GM18907 (cell line): ENCODE measurements around the gene FANCI.

Experiments
- ATAC-seq: cut with Tn5 transposase; IDR thresholded peaks from one replicate; pipeline ENCODE4 v1.9.1; 2021; ENCODE audit warnings: mild to moderate bottlenecking, moderate library complexity; ENCODE audit not compliant: unreplicated experiment

The FANCI gene

GRCh38 chr15:89359471-89360293 lies 115.9 kb downstream of the FANCI start:
- ATAC-seq = no peak

GRCh38 chr15:89360294-89360971 lies 116.7 kb downstream of the FANCI start:
- no peak for ATAC-seq

DNA sequence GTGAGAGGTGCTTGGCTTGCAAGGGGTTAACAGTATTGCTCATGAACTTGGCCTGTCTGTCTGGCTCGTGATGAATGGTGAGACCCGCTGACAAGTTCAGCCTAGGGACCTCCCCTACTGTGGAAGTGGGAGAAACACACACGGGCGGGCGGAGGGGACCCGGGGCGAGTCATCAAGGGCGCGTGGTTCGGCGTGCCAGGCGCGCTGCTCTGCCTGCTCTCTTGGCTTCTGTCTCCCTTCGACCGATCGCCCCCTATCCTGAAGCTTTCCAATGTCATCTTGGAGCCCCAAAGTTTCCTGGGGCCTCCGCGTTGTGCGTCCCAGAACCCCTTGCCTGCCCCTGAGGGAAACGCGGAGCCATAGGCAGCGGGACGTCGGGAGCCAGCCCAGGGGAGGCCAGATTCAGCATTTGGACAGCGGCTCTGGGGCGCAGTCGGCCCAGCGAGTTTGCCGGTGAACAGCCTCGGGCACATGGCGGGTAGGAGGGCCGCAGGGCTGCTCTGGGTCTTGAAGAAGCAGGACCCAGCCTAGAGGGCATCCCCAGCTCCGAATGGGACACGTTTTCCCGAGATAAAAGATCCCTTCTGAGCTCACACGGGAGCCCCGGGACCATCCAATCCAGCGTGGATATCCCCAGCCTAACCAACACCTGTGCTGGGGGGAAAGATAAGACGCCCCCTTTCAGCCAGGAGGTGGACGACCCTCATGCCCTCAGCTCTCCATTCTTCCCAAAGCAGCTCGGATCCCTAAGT lies 117.8 kb downstream of the FANCI start:
- no peak for ATAC-seq

DNA sequence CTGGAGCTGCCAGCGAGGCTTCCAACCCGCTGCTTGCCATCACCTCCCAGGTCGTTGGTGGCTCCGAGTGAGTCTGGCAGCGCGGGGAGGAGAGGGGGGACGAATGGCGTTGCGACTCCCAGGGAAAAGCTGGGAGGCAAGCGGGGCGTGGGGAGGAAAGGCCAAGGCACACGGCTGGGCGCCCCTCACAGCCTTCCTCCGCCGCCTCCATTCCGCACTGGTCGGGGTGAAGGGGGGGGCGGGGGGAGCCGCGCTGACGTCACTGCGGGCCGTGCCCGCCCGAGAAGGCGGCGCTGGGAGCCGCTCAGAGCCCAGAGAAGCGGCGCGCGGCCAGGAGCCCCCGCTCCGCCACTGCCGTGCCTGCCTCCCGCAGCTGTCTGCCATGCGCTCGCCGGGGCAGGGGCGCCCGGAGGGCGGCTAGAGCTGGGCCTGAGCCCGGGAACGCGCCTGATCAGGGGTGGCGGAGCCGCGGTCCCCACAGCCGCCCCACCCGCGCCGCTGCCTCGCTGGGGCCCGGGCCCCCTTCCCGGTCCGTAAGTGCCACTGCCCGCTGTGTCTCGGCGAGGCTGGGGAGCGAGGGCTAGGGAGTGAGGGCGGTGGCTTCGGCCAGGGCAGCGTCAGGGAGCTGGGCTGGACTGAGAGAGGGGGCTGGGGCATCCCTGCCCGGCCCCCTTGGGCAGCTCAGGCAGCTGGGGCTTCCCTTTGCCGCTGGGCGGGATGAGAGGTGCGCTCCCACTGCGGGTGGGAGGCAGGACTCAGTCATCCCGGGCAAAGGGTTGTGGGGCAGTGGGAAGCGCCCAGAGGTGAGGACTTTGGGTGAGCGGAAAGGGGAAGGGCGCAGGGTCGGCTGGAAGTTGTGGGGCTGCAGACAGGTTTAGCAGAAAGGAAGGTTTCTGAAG lies 118.7 kb downstream of the FANCI start:
- ATAC-seq = no peak

- no peak for ATAC-seq
Measured at GRCh38 chr15:89363133-89363532, 119.4 kb downstream of the FANCI start.

GRCh38 chr15:89363770-89364169 lies 120.0 kb downstream of the FANCI start:
- no peak for ATAC-seq

DNA sequence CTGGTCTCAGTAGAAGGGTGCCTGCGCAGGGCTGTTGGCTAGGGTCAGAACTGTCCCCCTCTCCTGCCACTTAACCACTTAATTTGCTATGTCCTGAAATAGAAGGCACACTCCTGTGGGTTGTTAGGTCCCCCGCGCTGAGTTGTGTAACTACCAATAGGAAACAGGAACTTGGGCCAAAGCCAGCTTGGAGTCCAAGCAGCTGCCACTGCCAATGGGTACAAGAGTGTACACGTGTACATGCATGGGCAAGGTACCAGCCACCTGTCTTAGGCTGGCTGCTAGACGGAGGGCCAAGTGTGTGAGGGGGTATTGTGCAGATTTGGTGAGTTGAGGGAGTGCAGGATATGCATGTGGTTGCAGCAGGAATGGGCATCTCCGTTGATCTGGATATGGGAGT lies 120.6 kb downstream of the FANCI start:
- no peak for ATAC-seq

DNA sequence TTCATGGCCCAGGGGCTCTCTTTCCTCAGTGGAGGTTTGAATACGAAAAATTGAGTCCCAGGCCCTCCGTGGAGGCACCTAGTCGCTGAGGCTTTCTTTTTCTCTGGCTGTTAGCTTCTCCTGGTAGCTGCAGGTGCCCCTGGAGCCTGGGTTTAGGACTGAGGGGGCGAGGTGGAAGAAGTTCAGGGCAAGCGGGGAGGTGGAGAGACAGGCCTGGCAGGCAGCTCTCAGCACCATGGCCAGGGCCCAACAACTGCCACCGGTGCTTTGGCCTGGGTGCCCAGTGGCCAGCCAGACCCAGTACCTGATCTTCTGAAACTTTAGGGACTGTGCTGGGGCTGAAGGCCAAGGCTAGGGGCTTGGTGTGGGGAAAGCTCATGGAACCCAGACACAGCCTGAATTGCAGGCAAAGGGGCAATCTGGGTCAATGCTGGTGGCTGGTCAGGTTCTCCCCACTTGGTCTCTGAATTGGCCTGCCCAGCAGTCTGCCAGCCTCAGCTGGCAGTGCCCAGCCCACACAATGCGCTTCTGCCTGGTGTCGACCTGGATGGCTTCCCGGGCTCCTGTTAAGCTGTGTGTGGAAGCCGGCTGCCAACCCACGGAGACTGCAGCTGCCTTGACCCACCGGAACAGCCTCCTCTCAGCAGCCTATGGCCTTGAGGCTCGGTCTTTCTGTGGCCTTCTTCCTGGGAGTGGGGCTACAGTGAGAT lies 121.1 kb downstream of the FANCI start:
- no peak for ATAC-seq

GRCh38 chr15:89365462-89366065 lies 121.8 kb downstream of the FANCI start:
- no peak for ATAC-seq
